ENCODE data around the gene AHDC1. TPM values are rescaled to one million over a fixed set of nuclear protein-coding genes. Genes with fewer than 3 reads are reported as not detected.
A peak's percentile ranks its signal among the peaks of the same experiment; 100 is the strongest.

Gene AHDC1
- total RNA-seq, 1 experiment from 2014 or later = 49.0 TPM

DNA sequence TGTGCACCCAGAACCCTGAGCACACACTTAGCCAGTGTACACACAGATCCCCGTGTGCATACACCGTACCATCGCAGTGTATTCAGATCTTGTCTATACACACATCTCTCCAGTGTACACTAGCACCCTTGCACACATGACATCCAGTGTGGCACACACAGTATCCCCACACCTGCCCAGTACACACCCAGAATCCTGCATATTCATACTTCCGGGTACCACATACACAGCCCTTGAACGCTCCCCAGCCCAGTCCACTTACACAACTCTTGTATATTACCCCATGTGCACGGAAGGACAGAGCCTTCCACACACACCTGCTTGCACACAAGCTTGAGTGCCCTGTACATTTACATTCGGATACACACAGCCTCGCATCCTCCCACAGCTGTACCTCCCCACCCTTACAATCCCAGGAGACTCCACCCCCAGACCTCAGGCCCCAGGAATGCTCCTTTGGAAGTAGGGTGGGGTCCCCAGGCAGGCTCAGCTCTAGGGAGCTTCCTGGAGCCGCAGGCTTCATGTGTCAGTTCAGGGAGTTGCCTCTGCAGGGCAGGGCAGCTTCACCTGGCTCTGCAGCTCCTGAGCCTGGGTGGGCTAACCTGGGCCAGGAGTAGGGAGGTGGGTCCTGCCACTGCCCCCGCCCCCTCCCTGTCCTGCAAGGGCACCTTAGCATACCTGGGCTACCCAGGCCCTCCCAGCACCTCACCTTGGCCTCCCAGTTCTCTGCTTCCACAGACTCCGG is 46.2 kb downstream of the AHDC1 start:
- ChIA-PET CTCF (interaction anchor here (0.6 to 11.6 kb wide), 76 partner anchors 12 to 597 kb away, joined by 3 to 489 read pairs (median 7); partner anchors contain the start of genes AHDC1, CD164L2, FAM76A and IFI6), POLR2A (interaction anchor here (0.9 to 2.7 kb wide), 16 partner anchors 9 to 192 kb away, joined by 3 to 21 read pairs (median 4); partner anchors contain the start of genes AHDC1 and WASF2)
- Mint-ChIP-seq H3K4me1 (peaks cover 60% of the 10 kb centered on the region), H3K36me3 (peaks cover 3% of the 10 kb centered on the region; the same call in 1 of the 2 replicates), H3K27ac (peak overlapping the region; percentile 99), H3K27me3 (ENCODE audit: low read depth) (no peaks in the 10 kb centered on the region), H3K4me3 (peak overlapping the region; percentile 50), H3K9me3 (no peaks in the 10 kb centered on the region)
- TF ChIP-seq ZNF121 (CRISPR knock-in tag; IDR thresholded peaks at IDR 0.05) = peak; percentile 83
- TF ChIP-seq ATF3 (CRISPR knock-in tag; conservative IDR thresholded peaks at IDR 0.05) = no peak
- DNase-seq (ENCODE audit: low spot score) = peak; percentile 46
- peak; percentile 43 for ATAC-seq

DNA sequence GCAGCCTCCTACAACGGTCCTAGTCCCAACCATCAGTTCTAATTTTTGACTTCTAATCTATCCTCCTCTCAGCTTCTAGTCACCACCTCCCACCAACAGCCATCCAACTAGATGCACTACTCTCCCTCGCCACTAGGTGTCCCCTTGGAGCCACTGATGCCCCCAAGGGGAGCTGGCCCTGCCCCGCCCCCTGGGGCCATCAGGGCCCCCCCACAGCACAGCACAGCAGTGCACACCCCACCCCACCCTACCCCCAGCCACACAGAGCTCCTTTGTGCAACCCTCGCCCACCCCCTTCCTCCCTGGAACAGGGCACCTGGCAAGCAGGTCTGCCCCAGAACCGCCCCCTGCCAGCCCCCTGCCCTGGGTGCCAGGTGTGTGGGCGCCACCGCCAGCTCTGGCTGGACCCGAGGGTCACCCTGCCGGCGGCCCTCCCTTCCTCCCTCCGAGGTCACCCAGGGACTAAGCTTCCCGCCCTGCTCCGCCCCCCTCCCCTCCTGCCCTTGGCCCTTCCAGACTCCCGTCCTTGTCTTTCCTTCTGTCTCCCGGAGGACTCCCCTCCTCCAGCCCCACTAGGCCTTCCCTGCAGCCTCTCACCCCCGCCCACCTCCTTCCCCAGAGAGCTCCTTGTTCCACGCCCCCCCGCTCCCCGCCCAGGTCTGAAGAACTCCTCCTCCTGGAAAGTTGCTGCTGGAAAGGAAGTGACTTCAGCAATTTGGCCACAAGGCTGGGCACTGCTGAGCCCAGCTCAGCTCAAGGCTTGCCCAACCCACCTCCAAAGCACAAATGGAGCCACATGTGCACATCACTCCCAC is 47.0 kb downstream of the AHDC1 start:
- Mint-ChIP-seq H3K4me1 (peaks cover 54% of the 10 kb centered on the region), H3K36me3 (peaks cover 3% of the 10 kb centered on the region; the same call in 1 of the 2 replicates)
- no peak for TF ChIP-seq GRHL2 (CRISPR knock-in tag; IDR thresholded peaks at IDR 0.05; ENCODE audit: insufficient replicate concordance, severe bottlenecking)
- 0 out of 2 replicates have a peak, but pooled peaks have one; percentile 18 for TF ChIP-seq FOXK1 (CRISPR knock-in tag; IDR thresholded peaks at IDR 0.05)
- no peak for TF ChIP-seq NR1H2 (CRISPR knock-in tag; IDR thresholded peaks at IDR 0.05)
- TF ChIP-seq ZNF263 (CRISPR knock-in tag; IDR thresholded peaks at IDR 0.05; ENCODE audit: low read depth) = no peak
- TF ChIP-seq, protein P1, sequence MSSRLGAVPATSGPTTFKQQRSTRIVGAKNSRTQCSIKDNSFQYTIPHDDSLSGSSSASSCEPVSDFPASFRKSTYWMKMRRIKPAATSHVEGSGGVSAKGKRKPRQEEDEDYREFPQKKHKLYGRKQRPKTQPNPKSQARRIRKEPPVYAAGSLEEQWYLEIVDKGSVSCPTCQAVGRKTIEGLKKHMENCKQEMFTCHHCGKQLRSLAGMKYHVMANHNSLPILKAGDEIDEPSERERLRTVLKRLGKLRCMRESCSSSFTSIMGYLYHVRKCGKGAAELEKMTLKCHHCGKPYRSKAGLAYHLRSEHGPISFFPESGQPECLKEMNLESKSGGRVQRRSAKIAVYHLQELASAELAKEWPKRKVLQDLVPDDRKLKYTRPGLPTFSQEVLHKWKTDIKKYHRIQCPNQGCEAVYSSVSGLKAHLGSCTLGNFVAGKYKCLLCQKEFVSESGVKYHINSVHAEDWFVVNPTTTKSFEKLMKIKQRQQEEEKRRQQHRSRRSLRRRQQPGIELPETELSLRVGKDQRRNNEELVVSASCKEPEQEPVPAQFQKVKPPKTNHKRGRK (CRISPR knock-in tag; IDR thresholded peaks at IDR 0.05; ENCODE audit: borderline replicate concordance) = no peak
- TF ChIP-seq, protein P2, sequence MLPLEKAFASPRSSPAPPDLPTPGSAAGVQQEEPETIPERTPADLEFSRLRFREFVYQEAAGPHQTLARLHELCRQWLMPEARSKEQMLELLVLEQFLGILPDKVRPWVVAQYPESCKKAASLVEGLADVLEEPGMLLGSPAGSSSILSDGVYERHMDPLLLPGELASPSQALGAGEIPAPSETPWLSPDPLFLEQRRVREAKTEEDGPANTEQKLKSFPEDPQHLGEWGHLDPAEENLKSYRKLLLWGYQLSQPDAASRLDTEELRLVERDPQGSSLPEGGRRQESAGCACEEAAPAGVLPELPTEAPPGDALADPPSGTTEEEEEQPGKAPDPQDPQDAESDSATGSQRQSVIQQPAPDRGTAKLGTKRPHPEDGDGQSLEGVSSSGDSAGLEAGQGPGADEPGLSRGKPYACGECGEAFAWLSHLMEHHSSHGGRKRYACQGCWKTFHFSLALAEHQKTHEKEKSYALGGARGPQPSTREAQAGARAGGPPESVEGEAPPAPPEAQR (CRISPR knock-in tag; IDR thresholded peaks at IDR 0.05) = no peak
- no peak for TF ChIP-seq HMGXB4 (CRISPR knock-in tag; IDR thresholded peaks at IDR 0.05)
- TF ChIP-seq GABPB1 (CRISPR knock-in tag; IDR thresholded peaks at IDR 0.05) = no peak
- TF ChIP-seq ZNF423 (CRISPR knock-in tag; IDR thresholded peaks at IDR 0.05) = no peak
- TF ChIP-seq MYBL2 (CRISPR knock-in tag; IDR thresholded peaks at IDR 0.05) = no peak
- no peak for TF ChIP-seq ZBTB21 (CRISPR knock-in tag; IDR thresholded peaks at IDR 0.05; ENCODE audit: borderline replicate concordance)
- no peak for TF ChIP-seq SMAD3 (CRISPR knock-in tag; IDR thresholded peaks at IDR 0.05; ENCODE audit: borderline replicate concordance)
- no peak for TF ChIP-seq JUN (CRISPR knock-in tag; IDR thresholded peaks at IDR 0.05)
- TF ChIP-seq ZNF425 (CRISPR knock-in tag; conservative IDR thresholded peaks at IDR 0.05) = no peak
- peak; percentile 97 for TF ChIP-seq CTCF (IDR thresholded peaks at IDR 0.05)
- 0 out of 2 replicates have a peak, but pooled peaks have one; percentile 27 for TF ChIP-seq SP1 (CRISPR knock-in tag; conservative IDR thresholded peaks at IDR 0.05)

More for the DNA sequence above, 47.0 kb downstream of the AHDC1 start:
- DNase-seq (ENCODE audit: low spot score) (peak; percentile 91), ATAC-seq (peak; percentile 76)
- Mint-ChIP-seq H3K27ac (peak overlapping the region; percentile 99), H3K9me3 (no peaks in the 10 kb centered on the region), H3K27me3 (ENCODE audit: low read depth) (no peaks in the 10 kb centered on the region), H3K4me3 (peak overlapping the region; percentile 50)
- ChIA-PET POLR2A (interaction anchor here (0.9 to 2.7 kb wide), 18 partner anchors 10 to 191 kb away, joined by 3 to 21 read pairs (median 4); partner anchors contain the start of genes AHDC1 and WASF2), CTCF (interaction anchor here (0.6 to 11.6 kb wide), 86 partner anchors 11 to 666 kb away, joined by 3 to 489 read pairs (median 5); partner anchors contain the start of genes AHDC1, CD164L2, FAM76A and IFI6)

Measured in WTC11 (cell line).